ENCODE data around the gene CFB. TPM values are rescaled to one million over a fixed set of nuclear protein-coding genes. Genes with fewer than 3 reads are reported as not detected.

Gene CFB
- total RNA-seq, 6 experiments from 2014 or later = 1,939 to 4,112 (median 3,131) TPM

- DNase-seq = no peak
- 94% methylated on average over 24 of the region's 28 CpGs for WGBS (ENCODE audit: insufficient coverage, low coverage, low lambda C conversion rate, missing lambda C conversion rate)
- TF ChIP-seq CTCF (IDR thresholded peaks at IDR 0.05) = no peak
- no peak for TF ChIP-seq POLR2A (IDR thresholded peaks at IDR 0.05)
- no peak overlapping the region for H3K27ac ChIP-seq
- peaks cover 0 to 71% (median 19%) of the 10 kb centered on the region in 4 donors for H3K36me3 ChIP-seq
- peaks cover 0 to 14% (median 7%) of the 10 kb centered on the region in 4 donors for H3K4me1 ChIP-seq
- intact Hi-C loops (cut with DNase I) = loop anchor here in 1 of 2 donors (10.0 kb wide), 1 partner anchor 50 kb away; the partner anchor contains the start of gene ZBTB12
- no peaks in the 10 kb centered on the region for H3K9me3 ChIP-seq
- no peaks in the 10 kb centered on the region for H3K27me3 ChIP-seq
- H3K4me3 ChIP-seq = no peak overlapping the region
- no peak for ATAC-seq
Observed at GRCh38 chr6:31954511-31954910, 8.6 kb downstream of the CFB start.

- DNase-seq (no peak), ATAC-seq (no peak)
- Histone ChIP-seq H3K4me1 (peaks cover 0 to 19% (median 7%) of the 10 kb centered on the region in 4 donors), H3K36me3 (peaks cover 0 to 63% (median 17%) of the 10 kb centered on the region in 4 donors), H3K9me3 (no peaks in the 10 kb centered on the region), H3K4me3 (no peak overlapping the region), H3K27ac (no peak overlapping the region), H3K27me3 (no peaks in the 10 kb centered on the region)
- TF ChIP-seq CTCF (IDR thresholded peaks at IDR 0.05) (no peak), POLR2A (IDR thresholded peaks at IDR 0.05) (no peak)
- intact Hi-C loops (cut with DNase I) = loop anchor here in 1 of 2 donors (10.0 kb wide), 1 partner anchor 52 kb away; the partner anchor contains the start of gene ZBTB12
- WGBS (ENCODE audit: insufficient coverage, low coverage, low lambda C conversion rate, missing lambda C conversion rate) = 96% methylated on average over 3 of the region's 3 CpGs
Observed at GRCh38 chr6:31956796-31957195, 10.9 kb downstream of the CFB start.

GRCh38 chr6:31958412-31958740, 12.5 kb downstream of the CFB start:
- H3K27me3 ChIP-seq = no peaks in the 10 kb centered on the region
- peak overlapping the region; percentile 86 to 91 (median 87) for H3K4me3 ChIP-seq
- DNase-seq (no peak), ATAC-seq (peak; percentile 3 to 24 (median 4))
- peak overlapping the region; percentile 59 to 81 (median 65) for H3K27ac ChIP-seq
- H3K36me3 ChIP-seq = peaks cover 0 to 62% (median 25%) of the 10 kb centered on the region in 4 donors
- peaks cover 0 to 19% (median 7%) of the 10 kb centered on the region in 4 donors for H3K4me1 ChIP-seq
- H3K9me3 ChIP-seq = no peaks in the 10 kb centered on the region
- WGBS (ENCODE audit: insufficient coverage, low coverage, low lambda C conversion rate, missing lambda C conversion rate) = 13% methylated on average over 8 of the region's 11 CpGs
- no peak for TF ChIP-seq POLR2A (IDR thresholded peaks at IDR 0.05)
- no peak for TF ChIP-seq CTCF (IDR thresholded peaks at IDR 0.05)
- intact Hi-C loops (cut with DNase I) = loop anchor here in 1 of 2 donors (10.0 kb wide), 1 partner anchor 54 kb away; the partner anchor contains the start of gene ZBTB12

GRCh38 chr6:31958741-31959739, 13.1 kb downstream of the CFB start, which contains the start of the genes NELFE and SKIC2:
Gene NELFE (minus strand): TSS chr6:31958971. CDS start chr6:31958446, 525 bp downstream.
Gene SKIC2 (plus strand): TSS chr6:31959175. CDS start chr6:31959193, 18 bp downstream.
- WGBS (ENCODE audit: insufficient coverage, low coverage, low lambda C conversion rate, missing lambda C conversion rate) = 0% methylated on average over 5 of the region's 59 CpGs
- H3K36me3 ChIP-seq = peaks cover 0 to 62% (median 27%) of the 10 kb centered on the region in 4 donors
- no peaks in the 10 kb centered on the region for H3K27me3 ChIP-seq
- H3K9me3 ChIP-seq = no peaks in the 10 kb centered on the region
- DNase-seq (peak; percentile 98 to 99 (median 99)), ATAC-seq (peak; percentile 96 to 98 (median 98))
- peaks cover 0 to 19% (median 7%) of the 10 kb centered on the region in 4 donors for H3K4me1 ChIP-seq
- H3K27ac ChIP-seq = peak within 1 kb of the TSS; percentile 59 to 81 (median 65)
- TF ChIP-seq POLR2A (IDR thresholded peaks at IDR 0.05) = peak; percentile 69
- TF ChIP-seq CTCF (IDR thresholded peaks at IDR 0.05) = no peak
- H3K4me3 ChIP-seq = peak within 1 kb of the TSS; percentile 86 to 91 (median 87)
- intact Hi-C loops (cut with DNase I) = loop anchor here in 1 of 2 donors (10.0 kb wide), 1 partner anchor 54 kb away; the partner anchor contains the start of gene ZBTB12
